CD4-positive, alpha-beta T cell (primary cell): Measurements from ENCODE around the gene TFG. TPM values are rescaled to one million over a fixed set of nuclear protein-coding genes. Genes with fewer than 3 reads are reported as not detected.
"Not testable (repeated sequence)": the region's sequence is repeated elsewhere in the genome, so short reads cannot be mapped to it uniquely, and the experiment has no call there.

Experiments used
- ATAC-seq: fragments of 200-7000 bp; cut with Tn5 transposase; one replicate; pipeline ENCODE4 v1.10.0; 2022; ENCODE audit warnings: mild to moderate bottlenecking; ENCODE audit not compliant: poor library complexity
- CTCF ChIA-PET: fragments of 350-600 bp; sonication (Branson Sonifier 250); formaldehyde crosslinking; loops from one replicate; lab custom pipeline; 2021; ENCODE audit warnings: antibody characterized with exemption, inconsistent platforms; lab: Charles Lee
- POLR2A ChIA-PET: fragments of 350-600 bp; sonication (Branson Sonifier 250); formaldehyde crosslinking; loops from one replicate; lab custom pipeline; 2021; ENCODE audit warnings: antibody characterized with exemption, inconsistent platforms; lab: Charles Lee
- DNase-seq, 14 experiments: peaks; one replicate each; pipeline ENCODE4 v3.0.0-alpha.2; 2013 to 2020; ENCODE audit warnings: mixed read lengths in 2 of 14
- H3K27ac ChIP-seq, 2 donors: one replicate each; pipeline versions ENCODE4 v1.5.1 to v1.7.0; 2013; ENCODE audit warnings: low read length in 2 of 2, low read depth in 1 of 2, mild to moderate bottlenecking in 1 of 2
- H3K27me3 ChIP-seq, 2 experiments: 1 replicate in 1 of 2; 2 replicates in 1 of 2; pipeline versions ENCODE4 v1.6.1 to v1.7.0; 2013; ENCODE audit warnings: low read length in 2 of 2, control low read depth in 1 of 2, mild to moderate bottlenecking in 1 of 2, moderate library complexity in 1 of 2; ENCODE audit not compliant: insufficient read depth in 2 of 2, control insufficient read depth in 1 of 2
- H3K36me3 ChIP-seq: one replicate; pipeline ENCODE4 v1.6.1; 2013; ENCODE audit warnings: low read length, control low read depth; ENCODE audit not compliant: insufficient read depth
- H3K4me1 ChIP-seq: one replicate; pipeline ENCODE4 v1.6.1; 2013; ENCODE audit warnings: low read length, control low read depth; ENCODE audit not compliant: insufficient read depth
- H3K4me3 ChIP-seq: one replicate; pipeline ENCODE4 v1.5.1; 2013; ENCODE audit warnings: mild to moderate bottlenecking, low read length, moderate library complexity
- H3K9me3 ChIP-seq, 2 experiments: 1 replicate in 1 of 2; 2 replicates in 1 of 2; pipeline versions ENCODE4 v1.6.1 to v1.7.0; 2013; ENCODE audit warnings: low read length in 2 of 2, mild to moderate bottlenecking in 2 of 2, control low read depth in 1 of 2, moderate library complexity in 1 of 2; ENCODE audit not compliant: control insufficient read depth in 1 of 2, insufficient read depth in 1 of 2
- H3K27ac Mint-ChIP-seq: one replicate; pipeline ENCODE4 v1.8.0; 2020; ENCODE audit warnings: mixed read lengths
- H3K27me3 Mint-ChIP-seq: one replicate; pipeline ENCODE4 v1.8.0; 2021; ENCODE audit warnings: mixed read lengths
- H3K36me3 Mint-ChIP-seq: one replicate; pipeline ENCODE4 v1.8.0; 2021; ENCODE audit warnings: low read depth, mixed read lengths
- H3K4me1 Mint-ChIP-seq: one replicate; pipeline ENCODE4 v1.8.0; 2021; ENCODE audit warnings: low read depth, mixed read lengths
- H3K4me3 Mint-ChIP-seq: one replicate; pipeline ENCODE4 v1.8.0; 2020; ENCODE audit warnings: mild to moderate bottlenecking, mixed read lengths
- H3K9me3 Mint-ChIP-seq: one replicate; pipeline ENCODE4 v1.8.0; 2020; ENCODE audit warnings: mixed read lengths
- CTCF ChIP-seq: fragments of 200-600 bp; IDR thresholded peaks from one replicate; pipeline ENCODE4 v1.8.0; 2022; ENCODE audit warnings: antibody characterized with exemption, mild to moderate bottlenecking
- intact Hi-C, 2 experiments: fragments of 100-400 bp; cut with DNase I in 1 of 2; cut with micrococcal nuclease in 1 of 2; formaldehyde crosslinking; loops; one replicate each; pipeline versions ENCODE4 v1.15.1 to v1.9.0; 2023 to 2025; cut with DNase I, micrococcal nuclease
- polyA plus RNA-seq, 2 donors: library from polyadenylated mRNA; unstranded; fragments of 120-200 nt; gene quantifications; one replicate each; pipeline ENCODE4 v1.2.1, GENCODE V29; 2013
- total RNA-seq, 174 experiments: library from RNA in 2 of 174; stranded (reverse) in 2 of 174; gene quantifications; one replicate each; pipeline ENCODE4 v1.2.3 and lab custom pipeline; 2021 to 2026

TFG gene
- total RNA-seq, result 10 to 100 TPM; 56.5 to 58.8 TPM
- 37.3 TPM for polyA plus RNA-seq (2013, experiment 1 of 2)
- polyA plus RNA-seq (2013, experiment 2 of 2), result 40.6 TPM
- total RNA-seq (lab: John Stamatoyannopoulos, UW), result 52.4 to 117 (median 75.5) reads per million in 172 experiments

GRCh38 chr3:100708989-100709841 lies at the start of gene TFG:
Gene TFG (plus strand): TSS chr3:100709494. CDS start chr3:100713686, 4,192 bp downstream.
- Histone ChIP-seq H3K4me3 (peak within 1 kb of the TSS; percentile 73), H3K27me3 (no peaks in the 10 kb centered on the region), H3K36me3 (peaks cover 7% of the 10 kb centered on the region), H3K27ac (peak within 1 kb of the TSS; percentile 77 to 94), H3K4me1 (peaks cover 24% of the 10 kb centered on the region), H3K9me3 (no peaks in the 10 kb centered on the region)
- DNase-seq, result peak; percentile 94 to 100 (median 96)
- Mint-ChIP-seq H3K27ac (peak within 1 kb of the TSS; percentile 97), H3K9me3 (no peaks in the 10 kb centered on the region), H3K4me3 (peak within 1 kb of the TSS; percentile 97), H3K27me3 (peaks cover 16% of the 10 kb centered on the region), H3K4me1 (peaks cover 49% of the 10 kb centered on the region), H3K36me3 (peaks cover 35% of the 10 kb centered on the region)
- POLR2A ChIA-PET, result interaction anchor here (0.7 to 2.8 kb wide), 13 partner anchors 15 to 1807 kb away, joined by 3 to 16 read pairs (median 3); partner anchors contain the start of genes CMSS1, DCBLD2, LNP1 and NIT2
- intact Hi-C loops, result loop anchor here in 1 of 2 experiments (2.0 to 10.0 kb wide), 4 partner anchors 308 to 892 kb away; partner anchors contain the start of genes CMSS1, LNP1, PCNP and TBC1D23
- no peak for TF ChIP-seq CTCF
- CTCF ChIA-PET, result no interaction called here
- ATAC-seq, result peak; percentile 91

DNA sequence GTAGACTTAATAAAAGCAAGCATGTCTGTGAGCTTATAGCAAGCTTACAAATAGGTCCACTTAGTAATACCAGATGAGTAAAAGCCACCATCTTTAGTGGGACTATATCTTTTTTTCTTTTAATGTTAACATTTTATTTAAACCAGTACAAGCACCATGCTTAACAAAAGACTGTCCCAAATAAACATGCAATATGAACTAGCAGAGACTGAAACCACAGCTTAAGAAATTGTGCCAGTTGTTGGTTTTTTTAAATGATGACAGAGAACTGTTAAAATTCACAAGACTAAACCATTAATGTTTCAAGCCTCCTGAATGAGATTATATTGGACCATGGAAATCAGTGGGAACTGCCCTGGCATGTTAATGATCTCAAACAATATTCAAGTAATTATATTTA lies 48.0 kb upstream of the TFG start:
- ATAC-seq, POLR2A ChIA-PET: not testable (repeated sequence)

GRCh38 chr3:100662113-100662823 lies 47.0 kb upstream of the TFG start:
- no peak for TF ChIP-seq CTCF
- DNase-seq, result peak in 3 of 14 experiments; percentile 12 to 37 (median 14)
- intact Hi-C loops, result no loop called here
- H3K4me1 ChIP-seq, result no peaks in the 10 kb centered on the region
- no peak overlapping the region for H3K4me3 ChIP-seq
- Mint-ChIP-seq H3K27ac (no peak overlapping the region), H3K36me3 (no peaks in the 10 kb centered on the region), H3K4me3 (no peak overlapping the region), H3K9me3 (no peaks in the 10 kb centered on the region), H3K4me1 (peaks cover 33% of the 10 kb centered on the region), H3K27me3 (no peaks in the 10 kb centered on the region)
- no peak for ATAC-seq
- CTCF ChIA-PET, result no interaction called here
- no peaks in the 10 kb centered on the region for H3K9me3 ChIP-seq
- POLR2A ChIA-PET, result no interaction called here
- H3K27me3 ChIP-seq, result no peaks in the 10 kb centered on the region
- no peaks in the 10 kb centered on the region for H3K36me3 ChIP-seq
- H3K27ac ChIP-seq, result no peak overlapping the region

More for the DNA sequence above, 48.0 kb upstream of the TFG start:
- intact Hi-C loops, H3K27ac ChIP-seq, H3K36me3 ChIP-seq, H3K27me3 ChIP-seq, H3K27ac Mint-ChIP-seq, H3K27me3 Mint-ChIP-seq, DNase-seq, H3K4me1 ChIP-seq, H3K36me3 Mint-ChIP-seq, H3K4me3 Mint-ChIP-seq, H3K9me3 ChIP-seq, CTCF ChIA-PET, H3K4me3 ChIP-seq, H3K9me3 Mint-ChIP-seq: not testable (repeated sequence)
- peaks cover 32% of the 10 kb centered on the region for H3K4me1 Mint-ChIP-seq
